Measurements from ENCODE around the gene SULT2B1.

The SULT2B1 gene

DNA sequence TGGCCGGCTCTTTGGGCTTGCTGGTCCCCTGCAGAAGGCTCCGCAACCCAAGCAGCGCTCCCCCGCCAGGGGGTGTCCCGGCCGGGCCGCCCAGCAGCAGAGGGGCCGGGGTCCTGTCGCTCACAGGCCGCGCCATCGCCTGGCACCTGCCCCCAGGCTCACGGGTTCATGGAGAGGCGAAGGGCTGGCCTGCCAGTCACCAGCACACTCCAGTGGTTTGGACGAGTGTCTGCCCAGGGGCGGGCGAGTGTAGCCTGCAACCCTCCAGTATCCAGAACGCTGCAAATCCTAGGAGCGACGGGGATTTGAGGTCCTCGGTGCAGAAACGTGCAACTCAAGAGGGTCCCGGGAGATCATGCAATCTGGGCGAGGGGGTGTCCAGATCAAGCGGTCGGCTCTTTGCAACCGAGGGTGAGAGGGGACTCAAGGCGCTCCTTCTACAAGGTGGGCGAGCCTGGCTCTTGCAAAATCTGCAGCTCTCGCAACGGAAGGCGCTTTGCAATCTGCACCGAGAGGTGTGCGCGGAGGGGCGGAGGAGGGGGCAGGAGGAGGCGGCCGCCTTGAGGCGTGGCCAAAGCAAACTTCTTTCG is 85.0 kb downstream of the SULT2B1 start, which contains the start of gene DBP:
TSS of gene DBP (minus strand) at position 521 of the 590 bp plus-strand sequence. CDS start at position 136, 385 bp downstream.
- no peak for DNase-seq

DNA sequence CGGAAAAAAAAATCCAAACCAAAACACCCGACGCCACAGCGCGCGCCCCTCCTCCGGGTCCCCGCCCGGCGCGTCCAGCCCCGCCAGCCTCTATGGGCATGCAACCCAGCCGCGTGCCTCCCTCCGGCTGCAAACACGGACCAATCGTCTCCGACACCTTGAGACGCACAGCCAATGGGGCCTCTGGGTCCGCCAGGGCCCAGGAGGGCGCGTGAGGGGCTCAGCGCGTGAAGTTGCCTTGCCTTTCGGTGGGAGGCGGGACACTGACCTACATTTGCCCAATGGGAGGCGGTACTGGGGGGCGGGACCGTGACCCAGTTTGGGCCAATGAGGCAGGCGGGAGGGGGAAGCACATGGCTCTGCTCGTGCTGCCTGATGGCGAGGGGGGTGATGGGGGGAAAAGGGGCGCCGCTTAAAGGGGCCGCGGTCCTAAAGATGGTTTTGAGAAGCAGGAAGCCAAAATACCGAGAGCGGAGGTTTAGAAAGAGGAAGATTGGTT is 85.5 kb downstream of the SULT2B1 start:
- peak; percentile 99 for DNase-seq

DNA sequence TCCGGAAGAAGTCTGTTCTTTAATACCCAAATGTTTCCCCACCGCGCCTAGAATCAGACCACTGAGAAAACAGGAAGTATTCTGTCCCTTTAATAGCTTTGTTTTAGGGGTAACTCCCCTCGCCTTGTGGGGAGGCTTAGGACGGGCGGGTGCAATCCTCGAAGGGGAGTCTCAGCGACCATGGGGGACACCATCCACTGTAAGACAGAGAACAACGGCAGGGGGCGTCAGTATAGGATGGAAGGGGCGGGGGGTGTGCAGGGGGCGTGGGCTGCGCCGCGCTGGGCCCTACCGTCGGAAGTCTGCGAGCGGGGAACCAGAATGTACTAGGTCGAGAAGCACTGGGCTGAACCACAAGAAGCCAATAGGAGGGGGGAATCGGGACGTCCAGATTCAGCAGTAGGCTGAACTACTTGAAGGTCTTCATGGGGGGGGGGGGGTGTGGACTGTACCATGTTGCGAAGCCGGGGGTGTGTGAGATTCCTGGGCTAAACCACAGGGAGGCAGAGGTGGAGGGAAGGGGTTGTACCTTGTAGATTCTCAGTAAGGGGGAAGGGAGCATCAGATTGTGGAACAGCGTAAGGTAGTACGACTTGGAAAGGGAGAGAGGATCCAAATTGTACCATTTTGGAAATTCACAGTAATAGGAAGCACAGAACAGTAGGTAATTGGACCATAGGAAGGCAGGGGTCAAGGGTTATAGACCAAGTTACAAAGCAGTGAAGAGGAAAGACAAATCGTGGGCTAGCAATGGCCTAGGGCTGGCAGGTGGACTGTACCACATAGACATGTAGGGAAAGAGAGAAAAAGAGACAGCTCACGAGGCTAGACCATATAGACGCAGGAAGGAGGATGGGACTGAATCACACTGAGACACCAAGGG is 86.2 kb downstream of the SULT2B1 start:
- peak; percentile 85 for DNase-seq

DNA sequence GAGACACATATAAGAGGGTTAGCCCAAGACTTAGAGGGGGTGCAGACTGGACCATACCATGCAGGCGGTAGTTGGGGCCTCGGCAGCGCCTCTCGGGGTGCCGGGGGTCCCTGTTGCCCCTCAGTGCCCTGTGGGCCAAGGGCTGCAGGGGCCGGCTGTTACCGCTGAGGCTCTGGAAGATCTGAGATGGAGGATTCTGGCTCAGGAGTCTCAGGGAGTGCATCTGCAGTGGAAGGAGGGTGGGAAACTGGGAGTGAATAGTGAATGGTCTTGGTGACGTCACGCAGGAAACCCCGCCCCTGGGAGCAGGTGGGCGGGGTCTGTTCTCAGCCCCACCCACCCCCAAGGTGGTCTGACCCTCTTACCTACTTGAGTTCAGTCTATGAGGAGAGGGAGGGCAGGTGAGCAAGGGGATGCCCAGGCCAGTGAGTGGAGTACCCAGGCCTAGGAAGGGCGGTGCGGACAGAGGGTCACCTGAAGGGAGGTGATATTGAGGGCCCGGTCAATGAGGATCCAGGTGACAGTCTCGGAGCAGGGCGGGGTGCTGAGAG is 86.9 kb downstream of the SULT2B1 start:
- no peak for DNase-seq

DNA sequence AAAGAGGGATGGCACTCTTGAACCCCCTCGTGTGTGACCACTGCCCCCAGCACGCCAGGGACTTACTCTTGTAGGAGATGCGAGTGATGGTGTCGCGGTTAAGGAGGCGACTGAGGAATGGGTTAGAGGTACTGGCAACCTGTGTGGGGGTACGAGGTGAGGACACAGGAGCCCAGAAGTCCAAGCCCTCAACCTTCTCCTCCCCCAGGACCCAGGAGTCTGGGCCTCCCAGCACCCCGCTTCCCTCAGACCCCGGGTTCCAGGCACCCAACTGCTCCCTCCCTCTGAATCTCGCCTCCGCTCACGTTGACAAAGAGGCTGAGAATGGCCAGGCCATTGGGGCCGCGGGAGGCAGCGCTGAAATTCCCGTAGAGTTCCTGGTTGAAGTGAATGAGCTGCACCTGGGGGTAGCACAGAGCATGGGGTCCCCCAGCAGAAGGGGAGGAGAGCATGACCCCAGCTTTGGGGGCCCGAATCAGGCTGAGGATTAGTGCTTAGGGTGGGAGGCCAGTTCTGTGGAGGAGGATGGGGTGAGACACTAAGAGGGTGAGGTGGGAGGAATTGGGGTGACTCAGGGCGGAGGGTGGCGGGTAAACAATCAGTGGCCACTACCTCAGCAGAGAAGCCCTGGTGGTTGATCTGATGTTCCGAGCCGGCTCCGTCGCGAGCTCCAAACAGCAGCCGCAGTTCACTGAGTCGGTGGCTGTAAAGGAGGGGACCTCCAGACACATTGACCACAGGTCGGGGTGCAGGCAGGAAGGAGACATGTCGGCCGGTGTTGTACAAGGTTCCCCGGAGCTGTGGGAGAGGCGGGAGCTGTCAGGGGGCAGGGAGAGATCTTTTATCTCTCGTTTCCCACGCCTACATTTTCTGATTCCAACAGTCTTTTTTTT is 87.8 kb downstream of the SULT2B1 start:
- DNase-seq = no peak

DNA sequence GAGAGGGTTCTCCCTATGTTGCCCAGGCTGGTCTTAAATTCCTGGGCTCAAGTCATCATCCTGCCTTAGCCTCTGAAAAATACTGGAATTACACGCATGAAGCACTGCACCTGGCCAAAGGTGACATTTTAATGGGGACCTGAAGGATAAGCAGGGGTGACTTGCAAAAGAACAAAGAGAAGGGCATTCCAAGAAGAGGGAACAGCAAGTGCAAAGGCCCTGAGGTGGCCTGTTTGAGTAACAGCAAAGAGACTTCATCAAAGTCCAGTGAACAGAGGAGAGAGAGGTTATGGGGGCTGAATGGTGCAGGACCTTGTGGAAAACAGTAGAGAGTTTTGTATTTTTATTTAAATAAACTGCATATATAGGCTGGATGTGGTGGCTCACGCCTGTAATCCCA is 89.9 kb downstream of the SULT2B1 start:
- DNase-seq = no peak

DNA sequence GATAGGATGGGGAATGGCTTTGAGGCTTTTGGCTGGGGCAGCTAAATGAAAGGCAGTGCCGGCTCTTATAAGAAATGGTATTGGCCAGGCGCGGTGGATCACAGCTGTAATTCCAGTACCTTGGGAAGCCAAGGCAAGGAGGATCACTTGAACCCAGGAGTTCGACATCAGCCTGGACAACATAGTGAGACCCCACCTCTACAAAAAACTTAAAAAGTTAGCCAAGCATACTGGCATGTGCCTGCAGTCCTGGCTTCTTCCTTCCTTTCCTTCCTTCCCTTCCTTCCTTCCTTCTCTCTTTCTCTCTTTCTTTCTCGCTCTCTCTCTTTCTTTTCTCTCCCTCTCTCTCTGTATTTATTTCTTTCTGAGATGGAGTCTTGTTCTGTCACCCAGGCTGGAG is 90.9 kb downstream of the SULT2B1 start:
- DNase-seq = no peak

DNA sequence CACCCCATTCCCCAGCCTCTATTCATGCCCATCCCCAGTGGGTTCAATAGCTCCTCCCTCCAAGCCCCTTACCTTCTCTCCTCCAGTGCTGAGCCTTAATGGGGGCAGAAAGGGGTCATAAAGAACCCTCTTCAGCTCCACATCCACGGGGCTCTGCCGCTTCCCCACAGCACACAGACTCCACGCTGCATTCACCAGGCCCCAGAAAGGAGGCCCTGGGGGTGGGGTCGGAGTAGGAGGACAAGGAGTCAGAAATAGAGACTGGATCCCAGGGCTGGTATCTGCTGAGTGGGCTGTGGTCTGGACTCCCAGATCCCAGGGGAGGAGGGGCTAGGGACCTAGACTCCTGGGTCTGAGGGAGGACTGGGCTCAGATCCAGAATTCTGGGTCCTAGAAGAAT is 92.4 kb downstream of the SULT2B1 start:
- DNase-seq = no peak

DNA sequence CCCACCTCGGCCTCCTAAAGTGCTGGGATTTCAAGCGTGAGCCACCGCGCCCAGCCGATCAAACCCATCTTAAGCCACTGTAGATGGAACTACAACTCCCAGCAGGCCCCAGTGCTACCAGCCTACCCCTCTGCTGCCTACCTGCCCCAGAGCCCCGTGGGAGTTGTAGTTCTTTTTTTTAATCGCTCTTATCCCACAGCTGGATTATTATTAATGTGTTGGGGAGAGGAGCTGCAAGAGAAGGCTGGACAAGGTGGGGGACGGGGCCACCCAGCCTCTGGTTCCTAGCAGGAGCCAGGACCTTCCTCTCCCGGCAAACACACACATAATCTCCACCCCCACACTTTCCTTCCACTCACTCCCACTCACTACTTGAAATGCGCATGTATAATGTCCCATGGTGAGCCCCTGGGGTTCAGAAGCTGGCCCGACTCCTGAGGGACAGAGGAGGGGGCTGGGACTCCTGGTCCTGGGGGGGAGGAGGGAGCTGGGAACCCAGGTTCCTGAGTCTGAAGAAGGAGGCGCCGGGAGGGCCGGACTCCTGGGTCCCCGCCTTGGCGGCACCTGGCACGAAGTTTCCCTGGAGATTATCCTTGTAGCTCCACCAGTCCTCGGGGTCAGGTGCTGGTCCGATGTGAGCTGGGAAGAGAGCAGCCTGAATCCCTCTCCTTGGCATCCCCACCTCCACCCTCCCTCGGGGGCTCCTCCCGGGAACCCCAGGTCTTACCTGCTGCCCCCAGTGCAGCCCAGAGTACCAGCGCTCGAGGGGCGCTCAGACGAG is 93.1 kb downstream of the SULT2B1 start:
- peak; percentile 73 for DNase-seq

DNA sequence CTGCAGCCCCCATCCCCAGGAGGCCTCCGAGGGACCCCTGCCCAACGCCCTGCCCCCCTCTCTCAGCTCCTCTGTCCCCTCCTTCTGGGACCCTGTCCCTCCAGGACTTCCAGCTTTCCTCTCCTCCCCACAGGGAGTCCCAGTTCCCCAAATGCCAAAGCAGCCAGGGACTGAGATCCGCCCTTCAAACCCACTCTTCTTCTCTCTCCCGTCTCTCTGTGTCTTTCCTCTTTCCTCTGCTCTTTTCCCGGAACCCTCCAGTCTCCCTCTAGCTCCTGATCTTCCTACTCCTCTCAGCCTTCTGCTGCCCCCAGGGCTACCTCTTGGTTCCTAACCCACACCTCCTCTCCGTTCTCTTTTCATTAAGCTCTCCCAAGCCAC is 93.6 kb downstream of the SULT2B1 start:
- no peak for DNase-seq

DNA sequence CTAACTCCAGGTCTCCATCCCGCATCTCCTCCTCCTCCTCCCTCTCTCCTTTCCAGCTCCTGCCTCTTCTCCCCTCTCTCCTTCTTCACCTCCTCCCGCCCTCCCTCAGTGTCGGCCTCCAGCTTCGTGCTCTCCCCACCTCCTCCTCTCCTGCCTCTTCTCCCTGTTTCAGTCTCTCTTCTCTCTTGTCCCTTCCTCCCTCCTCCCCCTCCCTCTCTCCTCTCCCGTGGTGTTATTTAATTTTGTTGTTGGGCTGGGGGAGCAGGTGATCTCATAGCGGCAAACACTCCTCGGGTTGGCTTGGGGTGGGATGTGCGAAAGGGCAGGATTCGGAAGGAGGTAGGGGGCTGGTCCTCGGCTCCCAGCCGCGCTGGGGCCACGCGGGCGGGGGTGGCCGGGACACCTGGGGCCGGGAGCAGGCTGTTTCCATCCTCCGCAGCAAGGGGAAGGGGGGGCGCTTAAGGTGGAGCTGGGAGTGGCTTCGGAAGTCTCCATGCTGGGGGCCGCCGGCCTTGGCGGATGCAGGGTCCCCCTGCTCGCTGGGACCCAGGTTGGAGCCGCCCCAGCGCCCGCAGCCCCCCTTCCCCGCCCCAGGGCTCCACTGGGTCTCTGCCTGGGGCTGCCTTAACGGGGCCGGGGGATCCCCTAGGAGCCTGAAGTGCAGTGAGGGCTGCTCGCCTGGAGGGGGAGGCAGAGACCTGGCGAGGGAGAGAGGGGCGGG is 94.2 kb downstream of the SULT2B1 start, which contains the start of gene CA11:
TSS of gene CA11 (minus strand) at position 187 of the 721 bp plus-strand sequence. CDS start 555 bp downstream, outside the sequence.
- DNase-seq = peak; percentile 78

DNA sequence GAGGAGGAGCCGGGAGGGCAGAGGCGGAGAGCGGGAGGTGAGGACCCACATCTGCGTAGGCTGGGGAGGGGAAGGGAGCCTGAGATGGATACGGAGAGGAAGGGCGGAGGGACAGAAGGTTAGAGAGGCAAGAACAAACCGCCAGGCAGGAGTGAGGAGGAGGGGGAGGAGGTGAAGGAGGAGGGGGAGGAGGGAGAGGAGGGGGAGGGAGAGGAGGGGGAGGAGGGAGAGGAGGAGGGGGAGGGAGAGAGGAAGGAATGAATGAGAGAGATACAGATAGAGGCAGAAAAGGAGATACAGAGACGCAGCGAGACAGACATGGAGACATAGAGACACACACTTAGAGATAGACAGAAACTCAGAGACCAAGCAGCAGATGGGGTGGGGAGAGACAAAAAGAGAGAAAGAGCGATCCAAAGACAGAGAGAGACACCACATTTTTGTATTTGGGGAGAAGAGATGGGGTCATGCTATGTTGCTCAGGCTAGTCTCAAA is 94.8 kb downstream of the SULT2B1 start:
- no peak for DNase-seq

DNA sequence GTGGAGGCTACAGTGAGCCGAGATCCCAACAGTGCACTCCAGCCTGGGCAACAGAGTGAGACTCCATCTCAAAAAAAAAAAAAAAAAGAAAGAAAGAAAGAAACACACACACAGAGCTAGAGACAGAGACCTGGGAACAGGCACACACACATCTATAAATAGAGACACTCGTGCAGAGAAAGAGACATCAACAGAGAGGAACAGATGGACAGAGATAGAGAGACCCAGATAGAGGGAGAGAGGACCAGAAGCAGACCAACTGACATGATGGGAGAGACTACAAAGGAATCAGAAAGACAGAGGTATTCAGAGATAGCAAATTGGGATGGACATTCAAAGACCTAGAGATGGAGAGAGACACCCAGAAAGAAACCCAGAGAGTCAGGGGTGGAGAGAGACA is 96.2 kb downstream of the SULT2B1 start:
- no peak for DNase-seq

Data from DMS79 (cell line).